ENCODE results near the gene PPP1R15B.

Gene PPP1R15B

GRCh38 chr1:204396015-204396583 is 15.5 kb downstream of the PPP1R15B start:
- DNase-seq = no peak

- no peak for DNase-seq
Observed at GRCh38 chr1:204391629-204392028, 20.0 kb downstream of the PPP1R15B start.

GRCh38 chr1:204390751-204391466 is 20.7 kb downstream of the PPP1R15B start:
- DNase-seq = no peak

GRCh38 chr1:204385727-204386126 is 25.9 kb downstream of the PPP1R15B start:
- DNase-seq = no peak

GRCh38 chr1:204384636-204385352 is 26.8 kb downstream of the PPP1R15B start:
- no peak for DNase-seq

GRCh38 chr1:204383163-204383904 is 28.3 kb downstream of the PPP1R15B start:
- no peak for DNase-seq

GRCh38 chr1:204382714-204383083 is 28.9 kb downstream of the PPP1R15B start:
- no peak for DNase-seq

- DNase-seq = no peak
Observed at GRCh38 chr1:204380293-204380831, 31.3 kb downstream of the PPP1R15B start.

GRCh38 chr1:204377800-204378668 is 33.6 kb downstream of the PPP1R15B start:
- DNase-seq = peak in 1 of 4 experiments; percentile 7

GRCh38 chr1:204376919-204377799 is 34.5 kb downstream of the PPP1R15B start:
- no peak for DNase-seq

- no peak for DNase-seq
Observed at GRCh38 chr1:204376465-204376864, 35.2 kb downstream of the PPP1R15B start.

- DNase-seq = no peak
Observed at GRCh38 chr1:204373911-204374310, 37.7 kb downstream of the PPP1R15B start.

GRCh38 chr1:204370176-204370575 is 41.4 kb downstream of the PPP1R15B start:
- DNase-seq = no peak

- DNase-seq = no peak
Observed at GRCh38 chr1:204368996-204369726, 42.5 kb downstream of the PPP1R15B start.

- no peak for DNase-seq
Observed at GRCh38 chr1:204367956-204368355, 43.7 kb downstream of the PPP1R15B start.

GRCh38 chr1:204367193-204367858 is 44.3 kb downstream of the PPP1R15B start:
- no peak for DNase-seq

GRCh38 chr1:204366759-204367158 is 44.9 kb downstream of the PPP1R15B start:
- no peak for DNase-seq

- DNase-seq = peak; percentile 28 to 51 (median 39)
Observed at GRCh38 chr1:204363335-204364114, 48.1 kb downstream of the PPP1R15B start.

- DNase-seq = no peak
Observed at GRCh38 chr1:204362984-204363334, 48.7 kb downstream of the PPP1R15B start.

All from activated CD4-positive, CD25-positive, alpha-beta regulatory T cell (primary cell).